GM18868 (cell line): ENCODE results near the gene NHEJ1.
"Not testable (repeated sequence)": the region's sequence is repeated elsewhere in the genome, so short reads cannot be mapped to it uniquely, and the experiment has no call there.

Experiments
- ATAC-seq: cut with Tn5 transposase; IDR thresholded peaks from one replicate; pipeline ENCODE4 v1.9.1; 2021; ENCODE audit warnings: mild to moderate bottlenecking, moderate library complexity; ENCODE audit not compliant: unreplicated experiment

Gene NHEJ1, protein sequence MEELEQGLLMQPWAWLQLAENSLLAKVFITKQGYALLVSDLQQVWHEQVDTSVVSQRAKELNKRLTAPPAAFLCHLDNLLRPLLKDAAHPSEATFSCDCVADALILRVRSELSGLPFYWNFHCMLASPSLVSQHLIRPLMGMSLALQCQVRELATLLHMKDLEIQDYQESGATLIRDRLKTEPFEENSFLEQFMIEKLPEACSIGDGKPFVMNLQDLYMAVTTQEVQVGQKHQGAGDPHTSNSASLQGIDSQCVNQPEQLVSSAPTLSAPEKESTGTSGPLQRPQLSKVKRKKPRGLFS

DNA sequence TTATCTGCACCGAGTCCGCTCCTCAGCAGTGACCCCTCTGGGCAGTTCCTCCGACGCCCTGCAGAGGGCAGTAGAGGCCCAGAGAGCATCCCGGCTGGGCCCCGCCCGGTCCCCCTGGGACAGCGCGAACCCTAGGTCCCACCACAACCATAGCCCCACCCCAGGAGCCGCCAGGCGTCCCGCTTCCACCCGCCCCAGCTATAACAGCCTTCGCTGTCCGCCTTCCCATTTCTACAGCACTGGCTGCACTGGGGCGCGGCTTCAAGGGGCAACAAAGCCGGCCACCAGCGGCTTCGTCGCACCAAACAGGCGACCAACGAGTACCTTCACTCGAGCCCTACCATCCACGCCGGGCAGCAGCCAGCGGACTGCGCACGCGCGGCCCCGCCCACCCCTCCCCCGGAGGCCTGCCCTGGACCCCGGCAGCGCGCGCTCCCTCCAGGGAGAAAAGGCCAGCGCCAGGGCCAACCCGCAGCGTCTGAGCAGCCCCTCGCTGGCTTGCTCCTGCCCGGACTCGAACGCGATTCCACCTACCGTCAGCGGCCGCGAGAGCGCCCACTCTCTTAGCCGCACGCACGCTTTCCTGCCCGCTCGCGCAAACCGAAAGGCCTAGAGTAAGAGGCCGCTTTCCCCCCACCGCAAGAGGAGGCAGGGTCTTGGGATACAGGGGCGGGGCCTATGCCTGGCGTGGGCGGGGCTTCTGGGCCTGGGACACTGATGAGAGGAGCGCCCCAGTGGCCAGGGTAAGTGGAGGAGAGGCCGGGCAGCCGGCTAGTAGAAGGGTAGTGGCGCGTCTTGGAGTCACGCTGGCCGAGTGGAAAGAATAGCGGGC lies at the start of gene NHEJ1:
TSS of gene NHEJ1 (minus strand) at position 630 of the 832 bp plus-strand sequence. CDS start 2,453 bp downstream, outside the sequence.
- ATAC-seq: peak; percentile 84

DNA sequence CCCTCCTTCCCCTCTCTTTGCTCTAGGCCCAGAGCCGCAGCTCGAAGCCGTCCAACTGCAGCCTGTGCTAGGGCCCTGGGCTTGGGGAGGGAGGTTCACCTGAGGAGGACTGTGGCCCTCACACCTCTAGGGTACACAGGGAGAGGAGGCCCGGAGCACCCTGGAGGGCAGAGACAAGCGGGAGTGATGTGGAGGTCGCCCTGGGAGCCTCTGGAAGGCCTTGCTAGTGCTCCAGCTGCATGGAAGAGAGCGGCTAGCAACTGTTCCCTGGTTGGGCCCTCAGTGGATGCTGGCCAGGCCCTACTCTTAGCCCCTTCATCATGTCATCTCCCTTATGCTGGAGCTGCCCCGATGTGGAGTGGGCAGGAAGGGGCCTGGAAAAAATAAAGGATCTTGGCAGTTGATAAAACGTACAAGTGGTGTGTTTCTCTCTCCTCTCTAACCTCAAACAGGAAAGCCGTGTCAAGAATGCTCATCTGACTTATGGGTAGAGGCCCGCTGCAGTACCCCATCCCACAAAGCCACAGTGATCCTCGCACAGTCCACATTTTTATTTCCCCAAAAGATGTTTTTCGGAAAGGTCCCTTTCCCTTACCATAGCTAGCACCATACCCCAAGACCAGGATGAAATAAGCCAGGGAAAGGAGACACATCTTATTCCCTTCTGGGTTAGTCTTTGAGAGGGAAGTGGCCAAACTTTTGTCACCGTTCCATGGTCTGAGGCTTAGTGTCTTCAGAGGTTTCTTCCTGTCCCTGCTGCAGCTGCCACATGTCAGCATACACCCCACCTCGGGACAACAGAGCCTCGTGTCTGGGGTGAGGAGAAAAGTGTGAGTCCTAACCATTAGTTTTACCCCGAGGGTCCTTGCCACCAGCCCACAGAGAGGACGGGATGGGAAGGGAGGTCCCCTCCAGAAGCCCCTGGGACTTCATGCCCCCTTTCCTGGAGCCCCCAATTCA lies 48.9 kb upstream of the NHEJ1 start:
- ATAC-seq: no peak

DNA sequence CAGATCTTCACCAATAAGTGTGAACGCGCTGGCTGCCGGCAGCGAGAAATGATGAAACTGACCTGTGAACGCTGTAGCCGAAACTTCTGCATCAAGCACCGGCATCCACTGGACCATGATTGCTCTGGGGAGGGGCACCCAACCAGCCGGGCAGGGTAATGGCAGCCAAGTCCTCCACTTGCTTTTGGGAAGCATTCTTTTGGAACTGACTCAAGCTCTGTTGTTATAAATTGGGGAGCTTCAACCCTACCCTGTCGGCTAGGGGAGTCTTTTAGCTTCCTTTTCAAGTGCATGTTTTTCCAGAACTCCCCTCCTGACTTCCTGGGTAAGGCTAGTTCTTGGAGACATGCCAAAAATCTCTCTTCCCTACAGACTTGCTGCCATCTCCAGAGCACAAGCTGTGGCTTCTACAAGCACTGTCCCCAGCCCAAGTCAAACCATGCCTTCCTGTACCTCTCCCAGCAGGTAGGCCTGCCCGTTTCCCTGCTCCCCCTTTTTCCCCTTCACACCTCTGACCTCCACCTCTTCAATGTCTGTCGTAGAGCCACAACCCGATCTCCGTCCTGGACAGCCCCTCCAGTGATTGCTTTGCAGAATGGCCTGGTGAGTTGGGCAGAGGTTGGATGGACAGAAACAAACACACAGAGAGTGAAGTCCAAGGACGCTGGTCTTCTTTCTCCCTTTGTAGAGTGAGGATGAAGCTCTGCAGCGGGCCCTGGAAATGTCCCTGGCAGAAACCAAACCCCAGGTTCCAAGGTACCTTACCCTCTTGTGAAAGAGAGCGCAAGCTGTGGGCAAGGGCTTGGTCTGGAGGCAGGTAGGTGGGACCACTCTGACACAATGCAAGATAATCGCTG lies 47.5 kb upstream of the NHEJ1 start:
- no peak for ATAC-seq

DNA sequence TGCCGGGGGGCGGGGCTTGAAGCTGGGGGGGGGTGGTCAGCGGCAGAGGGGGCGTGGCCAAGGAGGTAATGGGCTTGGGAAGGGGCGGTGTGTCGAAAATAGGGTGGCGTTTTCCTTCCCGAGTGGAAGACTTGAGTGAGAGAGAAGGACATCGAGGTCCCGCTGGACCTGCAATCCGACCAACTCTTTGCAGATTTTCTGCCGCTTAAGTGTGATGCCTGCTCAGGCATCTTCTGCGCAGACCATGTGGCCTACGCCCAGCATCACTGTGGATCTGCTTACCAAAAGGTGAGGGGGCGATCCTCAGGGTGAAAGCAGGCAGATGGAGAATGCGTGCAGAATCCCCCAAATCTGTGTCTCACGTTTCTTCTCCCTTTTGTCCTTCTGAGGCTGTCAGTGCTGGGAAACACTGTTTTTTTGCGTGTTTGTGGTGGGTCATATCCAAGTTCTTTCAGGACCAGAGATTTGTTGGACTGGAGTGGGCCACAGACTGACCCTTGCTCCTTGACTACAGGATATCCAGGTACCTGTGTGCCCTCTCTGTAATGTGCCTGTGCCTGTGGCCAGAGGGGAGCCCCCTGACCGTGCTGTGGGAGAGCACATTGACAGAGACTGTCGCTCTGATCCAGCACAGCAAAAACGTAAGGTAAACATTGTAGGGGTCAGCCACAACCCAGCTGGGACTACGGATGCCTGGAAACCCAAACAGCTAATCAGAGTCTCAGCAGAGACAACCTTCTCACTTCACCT lies 46.7 kb upstream of the NHEJ1 start:
- no peak for ATAC-seq

DNA sequence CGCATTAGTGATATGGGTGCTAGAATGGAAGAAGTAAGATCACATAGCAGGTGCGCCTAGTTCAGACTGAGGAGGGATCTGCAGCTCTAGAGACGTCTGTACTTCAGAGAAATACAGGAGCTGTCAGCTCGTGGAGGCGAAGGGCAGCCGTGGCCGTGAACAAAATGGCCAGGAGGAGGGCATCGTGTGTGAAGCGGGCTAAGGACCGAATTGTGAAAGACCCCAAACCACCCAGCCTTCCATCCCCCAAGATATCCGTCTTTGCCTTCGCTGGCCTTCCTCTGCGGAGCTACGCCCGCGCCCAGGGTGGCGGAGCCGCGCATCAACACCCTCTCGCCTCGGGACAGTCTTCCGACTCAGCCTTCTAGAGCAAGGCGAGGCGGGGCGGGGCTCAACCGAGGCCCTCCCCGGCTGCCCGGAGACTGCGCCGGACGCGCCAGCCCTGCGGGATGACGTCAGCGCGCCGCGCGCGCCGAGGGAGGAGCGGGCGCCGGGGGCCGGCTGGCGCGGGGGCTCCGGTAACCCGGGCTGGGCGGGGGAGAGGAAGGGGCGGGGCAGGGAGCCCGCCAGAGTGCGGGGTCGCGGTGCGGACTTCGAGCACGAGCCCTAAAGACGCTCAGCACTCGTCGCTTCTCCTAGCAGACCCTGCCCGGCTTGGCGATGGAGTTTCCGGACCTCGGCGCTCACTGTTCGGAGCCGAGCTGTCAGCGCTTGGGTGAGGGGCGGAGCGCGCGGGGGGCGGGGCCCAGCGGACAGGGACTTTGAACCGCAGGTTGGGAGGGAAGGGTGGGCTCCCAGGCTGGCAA lies 45.9 kb upstream of the NHEJ1 start, which contains the start of gene ZFAND2B:
TSS of gene ZFAND2B (plus strand) at position 455 of the 806 bp plus-strand sequence. CDS start at position 661, 206 bp downstream.
- ATAC-seq: peak; percentile 97

DNA sequence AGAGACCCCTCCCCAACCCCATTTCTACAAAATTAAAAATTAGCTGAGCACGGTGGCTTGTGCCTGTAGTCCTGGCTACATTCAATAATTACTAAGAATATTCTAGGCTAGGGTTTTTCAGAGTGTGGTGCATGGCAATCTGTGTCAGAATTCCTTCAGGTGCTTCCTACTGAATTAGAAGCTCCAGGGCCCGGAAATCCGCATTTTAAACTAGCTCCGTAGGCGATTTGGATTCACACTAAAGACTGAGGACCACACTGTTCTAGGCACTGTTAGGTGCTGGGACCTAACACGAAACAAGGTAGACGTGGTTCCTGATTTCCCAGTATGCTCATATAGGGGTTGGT lies 45.3 kb upstream of the NHEJ1 start:
- no peak for ATAC-seq

DNA sequence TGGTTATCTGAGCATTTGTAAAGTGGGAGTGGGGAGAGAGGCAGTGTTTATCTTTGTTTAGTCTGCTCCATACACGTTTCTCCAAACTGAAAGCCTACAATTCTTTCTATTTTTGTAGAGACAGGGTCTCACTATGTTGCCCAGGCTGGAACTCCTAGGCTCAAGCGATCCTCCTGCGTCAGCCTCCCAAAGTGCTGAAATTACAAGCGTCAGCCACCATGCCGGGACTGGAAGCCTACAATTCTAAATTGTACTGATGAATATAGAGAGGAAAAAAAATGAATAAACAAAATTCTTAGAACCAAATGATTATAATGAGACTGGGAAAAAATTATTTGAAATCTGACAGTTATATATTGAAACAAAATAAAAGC lies 44.5 kb upstream of the NHEJ1 start:
- no peak for ATAC-seq

DNA sequence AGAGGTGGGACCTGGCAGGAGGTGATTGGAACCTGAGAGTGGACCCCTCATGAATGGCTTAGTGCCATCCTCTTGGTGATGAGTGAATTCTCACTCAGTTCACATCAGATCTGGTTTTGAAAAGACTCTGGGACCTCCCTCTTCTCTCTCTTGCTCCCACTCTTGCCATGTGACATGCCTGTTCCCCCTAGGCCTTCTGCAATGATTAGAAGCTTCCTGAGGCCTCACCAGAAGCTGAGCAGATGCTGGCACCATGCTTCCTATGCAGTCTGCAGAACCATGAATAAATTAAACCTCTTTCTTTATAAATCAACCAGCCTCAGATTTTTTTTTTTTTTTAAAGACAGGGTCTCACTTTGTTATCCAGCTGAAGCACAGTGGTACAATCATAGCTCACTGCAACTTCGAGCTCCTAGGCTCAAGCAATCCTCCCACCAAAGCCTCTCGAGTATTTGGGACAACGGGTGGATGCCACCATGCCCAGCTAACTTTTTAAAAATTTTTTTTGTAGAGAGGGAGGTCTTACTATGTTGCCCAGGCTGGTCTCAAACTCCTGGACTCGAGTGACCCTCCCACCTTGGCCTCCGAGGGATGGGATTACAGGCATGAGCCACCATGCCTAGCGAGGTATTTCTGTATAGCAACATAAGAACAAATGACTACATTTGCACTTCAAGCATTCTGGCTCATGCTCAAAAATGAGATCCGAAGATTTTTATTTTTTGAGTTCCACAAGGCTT lies 44.0 kb upstream of the NHEJ1 start:
- ATAC-seq: no peak

DNA sequence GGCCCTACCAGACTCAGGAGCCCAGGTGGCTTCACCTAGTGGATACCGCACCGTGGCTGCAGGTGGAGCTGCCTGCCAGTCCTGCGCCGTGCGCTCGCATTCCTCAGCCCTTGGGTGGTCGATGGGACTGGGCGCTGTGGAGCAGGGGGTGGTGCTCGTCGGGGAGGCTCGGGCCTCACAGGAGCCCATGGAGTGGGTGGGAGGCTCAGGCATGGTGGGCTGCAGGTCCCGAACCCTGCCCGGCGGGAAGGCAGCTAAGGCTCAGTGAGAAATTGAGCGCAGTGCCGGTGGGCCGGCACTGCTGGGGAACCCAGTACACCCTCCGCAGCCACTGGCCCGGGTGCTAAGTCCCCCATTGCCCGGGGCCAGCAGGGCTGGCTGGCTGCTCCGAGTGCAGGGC lies 40.7 kb upstream of the NHEJ1 start:
- not testable (repeated sequence) for ATAC-seq

DNA sequence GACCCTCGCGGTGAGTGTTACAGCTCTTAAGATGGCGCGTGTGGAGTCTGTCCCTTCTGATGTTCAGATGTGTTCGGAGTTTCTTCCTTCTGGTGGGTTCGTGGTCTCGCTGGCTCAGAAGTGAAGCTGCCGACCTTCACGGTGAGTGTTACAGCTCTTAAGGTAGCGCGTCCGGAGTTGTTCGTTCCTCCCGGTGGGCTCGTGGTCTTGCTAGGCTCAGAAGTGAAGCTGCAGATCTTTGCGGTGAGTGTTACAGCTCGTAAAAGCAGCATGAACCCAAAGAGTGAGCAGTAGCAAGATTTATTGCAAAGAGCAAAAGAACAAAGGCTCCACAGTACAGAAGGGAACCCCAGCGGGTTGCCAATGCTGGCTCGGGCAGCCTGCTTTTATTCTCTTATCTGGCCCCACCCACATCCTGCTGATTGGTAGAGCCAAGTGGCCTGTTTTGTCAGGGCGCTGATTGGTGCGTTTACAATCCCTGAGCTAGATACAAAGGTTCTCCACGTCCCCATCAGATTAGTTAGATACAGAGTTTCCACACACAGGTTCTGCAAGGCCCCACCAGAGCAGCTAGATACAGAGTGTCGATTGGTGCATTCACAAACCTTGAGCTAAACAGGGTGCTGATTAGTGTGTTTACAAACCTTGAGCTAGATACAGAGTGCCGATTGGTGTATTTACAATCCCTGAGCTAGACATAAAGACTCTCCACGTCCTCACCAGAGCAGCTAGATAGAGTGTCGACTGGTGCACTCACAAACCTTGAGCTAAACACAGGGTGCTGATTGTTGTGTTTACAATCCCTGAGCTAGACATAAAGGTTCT lies 40.1 kb upstream of the NHEJ1 start:
- ATAC-seq: not testable (repeated sequence)

DNA sequence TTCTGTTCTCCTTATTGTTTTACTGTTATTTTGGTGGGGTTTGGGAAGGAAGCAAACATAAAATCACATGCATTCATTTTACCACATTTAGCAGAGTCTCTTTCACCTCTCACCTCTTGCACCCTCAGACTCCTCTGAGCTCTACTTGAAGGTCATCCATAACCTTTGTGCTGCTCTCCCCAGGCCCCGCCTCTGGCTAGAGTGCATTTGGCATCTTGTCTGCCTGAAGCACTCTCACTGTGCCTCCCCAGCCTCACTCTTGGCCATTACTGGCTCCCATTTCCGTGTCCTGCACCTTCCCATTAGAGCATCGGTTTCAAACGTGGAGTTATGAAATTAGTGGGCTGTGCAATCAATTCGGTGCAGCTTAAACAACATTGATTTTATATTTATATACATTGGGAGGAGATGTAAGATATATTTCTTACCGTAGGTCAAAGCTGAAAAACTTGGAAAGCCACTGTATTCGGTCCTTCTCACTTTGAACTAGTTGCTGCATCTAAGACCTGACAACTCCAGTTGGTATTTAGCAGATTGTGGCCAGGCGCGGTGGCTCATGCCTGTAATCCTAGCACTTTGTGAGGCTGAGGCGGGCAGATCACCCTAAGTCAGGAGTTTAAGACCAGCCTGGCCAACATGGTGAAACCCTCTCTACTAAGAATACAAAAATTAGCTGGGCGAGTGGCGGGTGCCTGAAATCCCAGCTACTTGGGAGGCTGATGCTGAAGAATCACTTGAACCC lies 39.0 kb upstream of the NHEJ1 start:
- no peak for ATAC-seq

DNA sequence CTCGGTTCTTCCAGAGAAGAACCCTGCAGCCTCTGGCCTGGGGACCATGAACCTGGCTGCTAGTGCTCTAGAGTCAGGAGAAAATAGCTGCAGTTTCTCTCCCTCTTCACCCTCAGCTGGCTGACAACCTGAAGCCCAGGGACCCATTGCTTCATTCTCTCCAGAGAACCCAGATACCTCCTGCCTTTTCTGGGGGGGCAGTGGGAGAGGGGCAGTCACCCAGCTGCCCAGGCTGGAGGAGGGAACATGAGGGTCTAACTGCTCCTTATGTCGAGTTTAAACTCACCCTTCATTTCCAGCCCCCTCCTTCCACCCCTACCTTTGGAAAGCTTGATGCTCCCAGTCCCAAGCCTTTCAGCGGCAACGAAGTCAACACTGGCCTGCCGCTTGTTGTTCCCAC lies 38.4 kb upstream of the NHEJ1 start:
- no peak for ATAC-seq

DNA sequence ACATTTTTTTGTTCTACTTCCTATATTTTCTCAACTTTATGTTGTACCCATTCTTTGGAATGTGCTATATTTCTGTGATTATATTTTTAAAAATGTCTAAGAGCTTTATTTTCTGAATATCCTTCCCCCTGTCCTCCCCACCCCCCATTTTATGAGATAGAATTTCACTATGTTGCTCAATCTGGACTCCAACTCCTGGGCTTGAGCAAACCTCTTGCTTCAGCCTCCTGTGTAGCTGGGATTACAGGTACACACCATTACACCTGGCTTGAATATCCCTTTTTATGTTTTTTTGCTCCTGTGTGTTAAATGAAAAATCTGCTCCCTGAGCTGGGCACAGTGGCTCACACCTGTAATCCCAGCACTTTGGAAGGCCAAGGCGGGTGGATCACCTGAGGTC lies 36.8 kb upstream of the NHEJ1 start:
- ATAC-seq: no peak

DNA sequence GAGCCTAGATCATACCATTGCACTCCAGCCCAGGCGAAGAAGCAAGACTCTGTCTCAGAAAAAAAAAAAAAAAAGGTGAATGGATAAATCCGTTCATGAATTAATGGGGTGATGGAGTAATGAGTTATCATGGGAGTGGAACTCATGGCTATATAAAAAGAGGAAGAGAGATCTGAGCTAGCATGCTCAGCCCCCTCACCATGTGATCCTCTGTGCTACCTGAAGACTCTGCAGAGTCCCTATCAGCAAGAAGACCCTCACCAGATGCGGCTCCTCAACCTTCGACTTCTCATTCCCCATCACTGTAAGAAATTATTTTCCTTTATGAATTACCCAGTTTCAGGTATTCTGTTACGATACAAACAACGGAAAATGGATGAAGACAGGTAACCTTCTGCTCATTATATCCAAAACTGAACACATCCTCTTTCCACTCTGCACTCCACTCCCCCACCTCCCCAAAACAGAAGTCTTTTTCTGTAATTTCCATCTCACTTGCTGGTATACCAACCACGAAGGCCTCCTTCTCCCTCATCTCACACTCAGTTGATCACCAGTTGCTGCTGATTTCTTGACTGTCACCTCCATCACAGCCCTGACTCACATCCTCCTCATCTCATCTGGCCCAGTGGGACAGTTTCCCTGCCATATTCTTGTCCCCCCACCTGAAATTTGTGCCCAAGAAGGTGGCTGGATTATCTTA lies 26.3 kb upstream of the NHEJ1 start:
- no peak for ATAC-seq

DNA sequence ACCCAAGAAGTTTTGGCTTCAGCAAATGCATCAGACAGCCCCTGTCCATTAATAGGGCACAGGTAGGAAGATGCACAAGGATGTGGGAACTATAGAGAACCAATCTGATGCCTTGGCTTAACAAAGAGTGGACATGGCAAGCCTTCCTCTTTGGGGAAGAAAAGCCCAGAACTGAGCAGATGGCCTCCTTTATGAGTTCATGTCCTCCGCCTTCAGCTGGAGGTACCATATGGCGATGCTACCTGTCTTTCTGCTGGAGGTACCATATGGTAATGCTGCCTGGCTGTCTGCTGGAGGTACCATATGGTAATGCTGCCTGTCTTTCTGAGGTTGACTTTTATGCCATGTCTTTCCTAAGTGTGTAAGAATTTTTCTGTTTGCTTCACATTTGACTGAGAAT lies 23.5 kb upstream of the NHEJ1 start:
- no peak for ATAC-seq
